H9 (cell line): ENCODE data around the gene ISYNA1. TPM values are rescaled to one million over a fixed set of nuclear protein-coding genes. Genes with fewer than 3 reads are reported as not detected.

Experiments
- DNase-seq: peaks from one replicate; pipeline ENCODE4 v3.0.0-alpha.2; 2017
- H2AFZ ChIP-seq: one replicate; pipeline ENCODE4 v1.6.1; 2013; ENCODE audit warnings: mild to moderate bottlenecking, low read length, control low read depth, moderate library complexity
- H2AK5ac ChIP-seq: 2 replicates; pipeline ENCODE4 v1.6.1; 2013; ENCODE audit warnings: low read length, control low read depth, mixed read lengths; ENCODE audit not compliant: insufficient read length
- H2BK120ac ChIP-seq: one replicate; pipeline ENCODE4 v1.6.1; 2013; ENCODE audit warnings: low read depth, mild to moderate bottlenecking, low read length, control low read depth, inconsistent platforms; ENCODE audit not compliant: poor library complexity, severe bottlenecking
- H2BK12ac ChIP-seq: 2 replicates; pipeline ENCODE4 v1.6.1; 2013; ENCODE audit warnings: low read length, control low read depth, mixed read lengths, low read depth; ENCODE audit not compliant: insufficient read length
- H2BK15ac ChIP-seq: 2 replicates; pipeline ENCODE4 v1.6.1; 2013; ENCODE audit warnings: low read depth, low read length, control low read depth
- H2BK20ac ChIP-seq: one replicate; pipeline ENCODE4 v1.6.1; 2013; ENCODE audit warnings: low read depth, mild to moderate bottlenecking, low read length, control low read depth, inconsistent platforms; ENCODE audit not compliant: poor library complexity, severe bottlenecking
- H2BK5ac ChIP-seq: 2 replicates; pipeline ENCODE4 v1.6.1; 2013; ENCODE audit warnings: low read length, control low read depth, mixed read lengths; ENCODE audit not compliant: insufficient read length
- H3K14ac ChIP-seq: 2 replicates; pipeline ENCODE4 v1.6.1; 2013; ENCODE audit warnings: low read length, control low read depth; ENCODE audit not compliant: insufficient read depth
- H3K18ac ChIP-seq: 2 replicates; pipeline ENCODE4 v1.6.1; 2013; ENCODE audit warnings: low read depth, mild to moderate bottlenecking, mixed read lengths, low read length, control low read depth; ENCODE audit not compliant: insufficient read length
- H3K23ac ChIP-seq: 2 replicates; pipeline ENCODE4 v1.6.1; 2013; ENCODE audit warnings: low read length, control low read depth, mixed read lengths, low read depth; ENCODE audit not compliant: insufficient read length
- H3K23me2 ChIP-seq: 2 replicates; pipeline ENCODE4 v1.6.1; 2013; ENCODE audit warnings: low read depth, mild to moderate bottlenecking, mixed read lengths, low read length, control low read depth; ENCODE audit not compliant: insufficient read length, poor library complexity, severe bottlenecking
- H3K27ac ChIP-seq: 2 replicates; pipeline ENCODE4 v1.5.1; 2013; ENCODE audit warnings: low read length, control low read depth, mixed read lengths, low read depth; ENCODE audit not compliant: insufficient read length
- H3K27me3 ChIP-seq: 2 replicates; pipeline ENCODE4 v1.6.1; 2013; ENCODE audit warnings: low read length, control low read depth, inconsistent platforms; ENCODE audit not compliant: insufficient read depth
- H3K4ac ChIP-seq: 2 replicates; pipeline ENCODE4 v1.6.1; 2013; ENCODE audit warnings: low read depth, mild to moderate bottlenecking, control low read depth, inconsistent platforms, low read length, moderate library complexity
- H3K4me1 ChIP-seq: 2 replicates; pipeline ENCODE4 v1.6.1; 2013; ENCODE audit warnings: low read length, control low read depth, inconsistent platforms; ENCODE audit not compliant: insufficient read depth
- H3K4me2 ChIP-seq: 2 replicates; pipeline ENCODE4 v1.6.1; 2013; ENCODE audit warnings: low read length, control low read depth, mixed read lengths; ENCODE audit not compliant: insufficient read length, insufficient read depth
- H3K56ac ChIP-seq: 2 replicates; pipeline ENCODE4 v1.6.1; 2013; ENCODE audit warnings: low read depth, mild to moderate bottlenecking, mixed read lengths, low read length, control low read depth; ENCODE audit not compliant: insufficient read length
- H3K79me1 ChIP-seq: 2 replicates; pipeline ENCODE4 v1.6.1; 2013; ENCODE audit warnings: low read depth, mild to moderate bottlenecking, moderate library complexity, low read length, control low read depth, inconsistent platforms; ENCODE audit not compliant: insufficient read depth, poor library complexity, severe bottlenecking
- H3K79me2 ChIP-seq: 2 replicates; pipeline ENCODE4 v1.6.1; 2013; ENCODE audit warnings: low read length, control low read depth, inconsistent platforms; ENCODE audit not compliant: insufficient read depth
- H3K9ac ChIP-seq: 2 replicates; pipeline ENCODE4 v1.6.1; 2013; ENCODE audit warnings: low read length, control low read depth, mixed read lengths; ENCODE audit not compliant: insufficient read length; ENCODE audit errors: extremely low read depth
- H3K9me3 ChIP-seq: one replicate; pipeline ENCODE4 v1.6.1; 2013; ENCODE audit warnings: low read depth, low read length, inconsistent platforms; ENCODE audit not compliant: control insufficient read depth
- H3T11ph ChIP-seq: one replicate; pipeline ENCODE4 v1.6.1; 2013; ENCODE audit warnings: mild to moderate bottlenecking, low read length, control low read depth, inconsistent platforms
- H4K20me1 ChIP-seq: one replicate; pipeline ENCODE4 v1.6.1; 2013; ENCODE audit not compliant: control insufficient read depth, insufficient read length, insufficient read depth
- H4K5ac ChIP-seq: 2 replicates; pipeline ENCODE4 v1.6.1; 2013; ENCODE audit warnings: low read depth, mild to moderate bottlenecking, mixed read lengths, low read length, control low read depth; ENCODE audit not compliant: insufficient read length
- H4K8ac ChIP-seq: replicated peaks from 2 replicates; pipeline ENCODE4 v1.6.1; 2013; ENCODE audit warnings: low read length, control low read depth, mixed read lengths, low read depth; ENCODE audit not compliant: insufficient read length
- H4K91ac ChIP-seq: 2 replicates; pipeline ENCODE4 v1.6.1; 2013; ENCODE audit warnings: low read depth, mild to moderate bottlenecking, moderate library complexity, mixed read lengths, low read length, control low read depth; ENCODE audit not compliant: insufficient read length
- H3K27ac Mint-ChIP-seq, 3 experiments: 2 replicates in 2 of 3; 3 replicates in 1 of 3; pipeline ENCODE4 v1.8.0; 2020 to 2021; ENCODE audit warnings: mixed read lengths in 3 of 3, mild to moderate bottlenecking in 1 of 3, moderate library complexity in 1 of 3
- H3K27me3 Mint-ChIP-seq: 2 replicates; pipeline ENCODE4 v1.8.0; 2021; ENCODE audit warnings: low read depth, mild to moderate bottlenecking, moderate library complexity, mixed read lengths
- H3K36me3 Mint-ChIP-seq, 3 experiments: 2 replicates in 2 of 3; 3 replicates in 1 of 3; pipeline ENCODE4 v1.8.0; 2020 to 2021; ENCODE audit warnings: low read depth in 3 of 3, mixed read lengths in 3 of 3; ENCODE audit not compliant: insufficient read depth in 1 of 3
- H3K4me1 Mint-ChIP-seq, 2 experiments: 2 replicates each; pipeline ENCODE4 v1.8.0; 2020; ENCODE audit warnings: mixed read lengths in 2 of 2
- H3K4me3 Mint-ChIP-seq, 2 experiments: 2 replicates in 1 of 2; 3 replicates in 1 of 2; pipeline ENCODE4 v1.8.0; 2020 to 2021; ENCODE audit warnings: mild to moderate bottlenecking in 2 of 2, mixed read lengths in 2 of 2, moderate library complexity in 1 of 2
- H3K9me3 Mint-ChIP-seq, 2 experiments: 2 replicates in 1 of 2; 3 replicates in 1 of 2; pipeline ENCODE4 v1.8.0; 2020; ENCODE audit warnings: mild to moderate bottlenecking in 2 of 2, mixed read lengths in 2 of 2, moderate library complexity in 1 of 2
- WGBS: extraction: QIAGEN DNeasy Blood & Tissue Kit; methylation state at CpG from one replicate; pipeline ENCODE4 v1.1.7; 2013; ENCODE audit warnings: missing lambda C conversion rate, low lambda C conversion rate, mixed read lengths; ENCODE audit not compliant: insufficient read length; ENCODE audit errors: extremely low coverage; 5-methylcytosine and 5-hydroxymethylcytosine counted together
- total RNA-seq: library from RNA; stranded (reverse); gene quantifications from 2 replicates; pipeline ENCODE4 v1.2.1, GENCODE V29; 2021
- TF ChIP-seq, protein P1 (sequence below): fragments of 200-600 bp; sonication (generic); conservative IDR thresholded peaks from 3 replicates; pipeline ENCODE4 v1.8.0; 2021; ENCODE audit warnings: antibody characterized with exemption, mild to moderate bottlenecking

ISYNA1 gene
- total RNA-seq, 1 experiment from 2014 or later = 241 TPM

- H3K4me1 Mint-ChIP-seq = peaks cover 5 to 7% of the 10 kb centered on the region in 2 experiments; a peak in 3 of 4 replicates
- no peak overlapping the region for H2AK5ac ChIP-seq
- no peaks in the 10 kb centered on the region; the same call in 1 of the 2 replicates for H3K27me3 Mint-ChIP-seq
- no peak overlapping the region for H3K56ac ChIP-seq
- no peaks in the 10 kb centered on the region for H3K23me2 ChIP-seq
- no peak overlapping the region for H3K4ac ChIP-seq
- peak overlapping the region in 1 of 3 experiments; percentile 5; a peak in 1 of 7 replicates for H3K27ac Mint-ChIP-seq
- H3K4me3 Mint-ChIP-seq = no peak overlapping the region
- TF ChIP-seq, protein P1, sequence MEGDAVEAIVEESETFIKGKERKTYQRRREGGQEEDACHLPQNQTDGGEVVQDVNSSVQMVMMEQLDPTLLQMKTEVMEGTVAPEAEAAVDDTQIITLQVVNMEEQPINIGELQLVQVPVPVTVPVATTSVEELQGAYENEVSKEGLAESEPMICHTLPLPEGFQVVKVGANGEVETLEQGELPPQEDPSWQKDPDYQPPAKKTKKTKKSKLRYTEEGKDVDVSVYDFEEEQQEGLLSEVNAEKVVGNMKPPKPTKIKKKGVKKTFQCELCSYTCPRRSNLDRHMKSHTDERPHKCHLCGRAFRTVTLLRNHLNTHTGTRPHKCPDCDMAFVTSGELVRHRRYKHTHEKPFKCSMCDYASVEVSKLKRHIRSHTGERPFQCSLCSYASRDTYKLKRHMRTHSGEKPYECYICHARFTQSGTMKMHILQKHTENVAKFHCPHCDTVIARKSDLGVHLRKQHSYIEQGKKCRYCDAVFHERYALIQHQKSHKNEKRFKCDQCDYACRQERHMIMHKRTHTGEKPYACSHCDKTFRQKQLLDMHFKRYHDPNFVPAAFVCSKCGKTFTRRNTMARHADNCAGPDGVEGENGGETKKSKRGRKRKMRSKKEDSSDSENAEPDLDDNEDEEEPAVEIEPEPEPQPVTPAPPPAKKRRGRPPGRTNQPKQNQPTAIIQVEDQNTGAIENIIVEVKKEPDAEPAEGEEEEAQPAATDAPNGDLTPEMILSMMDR = no peak
- H3K9me3 ChIP-seq = no peaks in the 10 kb centered on the region
- no peak overlapping the region for H2BK20ac ChIP-seq
- no peak overlapping the region for H3T11ph ChIP-seq
- no peak overlapping the region for H2AFZ ChIP-seq
- H3K18ac ChIP-seq = no peak overlapping the region
- H3K27me3 ChIP-seq = no peaks in the 10 kb centered on the region
- no peak overlapping the region for H4K8ac ChIP-seq
- WGBS = no CpG with 5 or more reads among the region's 4 CpGs
- DNase-seq = no peak
- no peaks in the 10 kb centered on the region for H3K79me1 ChIP-seq
- peaks cover 5 to 35% (median 25%) of the 10 kb centered on the region in 3 experiments; a peak in 6 of 7 replicates for H3K36me3 Mint-ChIP-seq
- H3K23ac ChIP-seq = no peak overlapping the region
- no peak overlapping the region for H2BK12ac ChIP-seq
- H3K14ac ChIP-seq = no peak overlapping the region
- no peak overlapping the region for H3K27ac ChIP-seq
- no peak overlapping the region for H2BK120ac ChIP-seq
- no peak overlapping the region for H4K91ac ChIP-seq
- no peaks in the 10 kb centered on the region for H4K20me1 ChIP-seq
- H3K4me1 ChIP-seq = no peaks in the 10 kb centered on the region
- no peaks in the 10 kb centered on the region for H3K9me3 Mint-ChIP-seq
- H3K79me2 ChIP-seq = no peaks in the 10 kb centered on the region
- H2BK5ac ChIP-seq = no peak overlapping the region
- H4K5ac ChIP-seq = no peak overlapping the region
- no peak overlapping the region for H3K9ac ChIP-seq
- no peak overlapping the region for H2BK15ac ChIP-seq
- no peak overlapping the region for H3K4me2 ChIP-seq
Measured at GRCh38 chr19:18456279-18456678, 18.3 kb upstream of the ISYNA1 start.
